OCI-LY3 (cell line): Measurements from ENCODE around the gene ZNF827.

Source experiments
- EZH2phosphoT487 ChIP-seq: fragments of 200-600 bp; shearing (Covaris generic); IDR thresholded peaks from 2 replicates; pipeline ENCODE4 v1.6.1; 2018; ENCODE audit warnings: antibody characterized with exemption, mixed run types, low read depth
- TF ChIP-seq, protein P1 (sequence below): fragments of 200-600, 300-600 bp; sonication (generic); IDR thresholded peaks from 2 replicates; pipeline ENCODE4 v1.5.1; 2014; ENCODE audit warnings: antibody characterized with exemption, low read length, low read depth

DNA sequence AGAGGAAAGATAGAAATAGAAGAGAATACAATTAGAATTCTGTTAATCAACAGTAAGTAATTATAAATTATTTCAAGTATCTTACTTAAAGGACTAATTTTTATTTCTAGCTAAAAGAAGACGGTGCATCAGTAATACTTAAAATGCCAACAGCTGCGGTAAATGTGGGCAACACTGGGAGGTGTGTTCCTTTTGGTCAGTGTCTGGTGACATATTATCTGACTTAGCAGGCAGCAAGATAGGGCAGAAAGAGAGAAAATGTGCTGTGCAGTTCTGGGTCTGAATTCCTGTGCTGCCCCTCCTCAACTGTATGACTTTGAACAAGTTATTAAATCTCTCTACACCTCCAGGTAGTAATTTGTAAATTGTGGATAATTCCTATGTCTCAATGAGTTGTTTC, 120.6 kb downstream of the ZNF827 start:
- TF ChIP-seq, protein P1, sequence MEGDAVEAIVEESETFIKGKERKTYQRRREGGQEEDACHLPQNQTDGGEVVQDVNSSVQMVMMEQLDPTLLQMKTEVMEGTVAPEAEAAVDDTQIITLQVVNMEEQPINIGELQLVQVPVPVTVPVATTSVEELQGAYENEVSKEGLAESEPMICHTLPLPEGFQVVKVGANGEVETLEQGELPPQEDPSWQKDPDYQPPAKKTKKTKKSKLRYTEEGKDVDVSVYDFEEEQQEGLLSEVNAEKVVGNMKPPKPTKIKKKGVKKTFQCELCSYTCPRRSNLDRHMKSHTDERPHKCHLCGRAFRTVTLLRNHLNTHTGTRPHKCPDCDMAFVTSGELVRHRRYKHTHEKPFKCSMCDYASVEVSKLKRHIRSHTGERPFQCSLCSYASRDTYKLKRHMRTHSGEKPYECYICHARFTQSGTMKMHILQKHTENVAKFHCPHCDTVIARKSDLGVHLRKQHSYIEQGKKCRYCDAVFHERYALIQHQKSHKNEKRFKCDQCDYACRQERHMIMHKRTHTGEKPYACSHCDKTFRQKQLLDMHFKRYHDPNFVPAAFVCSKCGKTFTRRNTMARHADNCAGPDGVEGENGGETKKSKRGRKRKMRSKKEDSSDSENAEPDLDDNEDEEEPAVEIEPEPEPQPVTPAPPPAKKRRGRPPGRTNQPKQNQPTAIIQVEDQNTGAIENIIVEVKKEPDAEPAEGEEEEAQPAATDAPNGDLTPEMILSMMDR, result no peak
- no peak for TF ChIP-seq EZH2phosphoT487
